DMS 273 (cell line): ENCODE data around the gene HCCS.
"Not testable (repeated sequence)": the region's sequence is repeated elsewhere in the genome, so short reads cannot be mapped to it uniquely, and the experiment has no call there.

Experiments
- DNase-seq: peaks from one replicate; lab custom pipeline; 2025; ENCODE audit not compliant: unreplicated experiment; lab: John Stamatoyannopoulos, UW

The HCCS gene

DNA sequence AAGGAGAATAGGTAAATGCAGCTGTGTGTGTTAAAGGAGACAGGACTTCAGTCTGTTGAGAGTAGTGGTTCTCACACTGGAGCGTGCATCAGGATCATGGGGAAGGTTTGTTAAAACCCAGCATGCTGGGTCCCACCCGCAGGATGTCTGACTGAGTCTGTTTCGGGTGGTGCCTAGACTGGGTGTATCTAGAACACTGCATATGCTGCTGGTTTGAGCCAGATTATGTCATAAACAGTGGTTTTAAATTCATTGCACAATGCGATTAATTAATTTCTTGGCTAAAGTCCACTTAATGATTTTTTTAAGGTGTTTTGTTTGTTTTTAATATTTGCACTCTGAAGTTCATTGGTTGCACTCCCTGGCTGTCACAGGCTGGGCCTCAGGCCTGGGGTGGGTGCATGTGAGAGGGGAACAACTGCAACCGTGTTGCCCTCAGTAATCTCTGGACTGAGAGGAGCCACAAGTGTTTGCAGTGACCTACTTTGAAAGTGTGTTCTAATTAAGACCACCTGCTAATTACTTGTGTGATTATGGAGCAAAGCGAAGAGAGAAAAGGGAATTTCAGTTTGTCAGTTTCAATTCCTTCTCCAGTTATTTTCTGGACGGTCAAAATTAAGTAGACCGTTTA, 8.3 kb downstream of the HCCS start:
- DNase-seq: no peak

DNA sequence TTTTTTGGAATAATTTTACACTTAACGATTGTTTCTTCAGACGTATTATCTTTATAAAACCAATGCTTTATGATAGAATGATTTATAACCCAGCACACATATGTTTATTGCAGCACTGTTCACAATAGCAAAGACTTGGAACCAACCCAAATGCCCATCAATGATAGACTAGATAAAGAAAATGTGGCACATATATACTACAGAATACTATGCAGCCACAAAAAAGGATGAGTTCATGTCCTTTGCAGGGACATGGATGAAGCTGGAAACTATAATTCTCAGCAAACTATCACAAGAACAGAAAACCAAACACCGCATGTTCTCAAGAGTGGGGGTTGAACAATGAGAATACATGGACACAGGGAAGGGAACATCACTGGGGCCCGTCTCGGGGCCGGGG, 12.0 kb downstream of the HCCS start:
- DNase-seq: not testable (repeated sequence)

DNA sequence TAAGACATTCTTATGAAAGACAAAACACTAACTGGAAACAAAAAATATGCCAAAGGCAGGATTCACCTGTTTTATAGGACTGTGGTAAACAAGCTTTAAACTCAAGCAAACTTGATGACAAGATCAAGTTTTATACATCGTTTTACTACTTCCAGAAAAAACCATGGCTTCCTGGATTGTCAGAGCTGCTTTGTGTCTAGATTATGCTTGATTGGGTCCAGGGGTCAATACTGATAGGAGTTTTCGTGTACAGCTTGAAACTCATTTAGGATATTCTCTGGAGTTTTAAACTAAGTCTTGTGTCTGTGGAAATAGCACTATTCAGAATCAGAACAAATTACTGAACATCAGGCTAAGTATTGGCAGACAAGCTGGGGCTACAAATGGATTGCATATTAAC, 13.0 kb downstream of the HCCS start:
- DNase-seq: no peak

DNA sequence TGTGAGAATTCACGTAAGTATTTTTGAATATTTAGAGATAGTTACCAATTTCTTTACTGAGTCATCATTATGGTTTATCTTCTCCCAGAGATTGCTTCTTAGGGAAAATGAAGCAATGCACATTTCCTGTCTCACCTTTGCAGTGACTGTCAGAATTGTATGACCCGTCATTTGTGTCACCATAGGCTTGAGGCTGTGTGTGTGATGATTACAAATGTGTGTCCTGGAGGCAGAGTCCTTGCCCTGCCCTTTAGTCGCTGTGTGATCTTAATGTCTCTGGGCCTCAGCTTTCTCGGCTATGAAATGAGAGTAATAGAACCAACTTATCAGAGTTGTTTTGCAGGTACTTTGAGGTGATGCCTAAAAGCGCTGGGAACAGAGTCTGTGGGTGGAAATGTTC, 13.9 kb downstream of the HCCS start:
- no peak for DNase-seq

- no peak for DNase-seq
These were observed 18.5 kb downstream of the HCCS start for GRCh38 chrX:11129534-11130105.

DNA sequence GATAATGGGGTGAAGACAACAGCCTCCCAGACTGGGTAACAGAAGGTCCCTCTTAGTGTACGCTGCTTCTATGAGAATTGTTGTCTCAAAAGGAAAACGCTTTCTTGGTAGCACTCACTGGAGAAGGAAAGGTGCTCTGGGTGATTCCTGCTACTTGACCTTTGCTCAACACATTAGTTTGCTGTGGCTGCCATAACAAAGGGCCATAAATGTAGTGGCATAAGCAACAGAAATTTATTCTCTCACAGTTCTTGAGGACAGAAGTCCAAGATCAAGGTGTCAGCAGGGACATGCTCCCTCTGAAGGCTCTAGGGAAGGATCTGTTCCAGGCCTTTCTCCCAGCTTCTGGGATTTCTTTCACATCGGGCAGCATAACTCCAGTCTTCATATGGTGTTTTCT, 19.0 kb downstream of the HCCS start:
- no peak for DNase-seq

DNA sequence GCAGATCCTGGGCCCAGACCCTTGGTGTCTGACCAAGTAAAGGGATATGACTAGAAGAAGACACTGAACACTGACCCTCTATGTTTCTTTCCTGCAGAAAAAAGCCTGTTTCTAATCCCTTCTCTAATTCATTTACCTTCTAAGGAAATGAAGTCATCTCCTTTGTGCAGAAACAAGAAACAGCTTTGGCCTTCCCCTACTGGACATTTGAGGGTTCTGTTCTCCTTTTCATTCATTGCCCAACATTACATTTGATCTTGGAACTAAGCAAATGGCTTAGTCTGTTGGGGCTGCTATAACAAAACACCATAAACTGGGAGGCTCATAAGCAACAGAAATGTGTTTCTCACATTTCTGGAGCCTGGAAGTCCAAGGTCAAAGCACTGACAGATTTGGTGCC, 20.0 kb downstream of the HCCS start:
- DNase-seq: no peak

- DNase-seq: no peak
These were observed 24.5 kb downstream of the HCCS start for GRCh38 chrX:11135564-11136185.

GRCh38 chrX:11137543-11138139, 26.5 kb downstream of the HCCS start:
- peak; percentile 73 for DNase-seq

- DNase-seq: no peak
These were observed 27.6 kb downstream of the HCCS start for GRCh38 chrX:11138498-11139390.

GRCh38 chrX:11143931-11144678, 33.0 kb downstream of the HCCS start:
- peak; percentile 93 for DNase-seq

GRCh38 chrX:11146411-11146810, 35.3 kb downstream of the HCCS start:
- no peak for DNase-seq

GRCh38 chrX:11148401-11148800, 37.3 kb downstream of the HCCS start:
- no peak for DNase-seq

DNA sequence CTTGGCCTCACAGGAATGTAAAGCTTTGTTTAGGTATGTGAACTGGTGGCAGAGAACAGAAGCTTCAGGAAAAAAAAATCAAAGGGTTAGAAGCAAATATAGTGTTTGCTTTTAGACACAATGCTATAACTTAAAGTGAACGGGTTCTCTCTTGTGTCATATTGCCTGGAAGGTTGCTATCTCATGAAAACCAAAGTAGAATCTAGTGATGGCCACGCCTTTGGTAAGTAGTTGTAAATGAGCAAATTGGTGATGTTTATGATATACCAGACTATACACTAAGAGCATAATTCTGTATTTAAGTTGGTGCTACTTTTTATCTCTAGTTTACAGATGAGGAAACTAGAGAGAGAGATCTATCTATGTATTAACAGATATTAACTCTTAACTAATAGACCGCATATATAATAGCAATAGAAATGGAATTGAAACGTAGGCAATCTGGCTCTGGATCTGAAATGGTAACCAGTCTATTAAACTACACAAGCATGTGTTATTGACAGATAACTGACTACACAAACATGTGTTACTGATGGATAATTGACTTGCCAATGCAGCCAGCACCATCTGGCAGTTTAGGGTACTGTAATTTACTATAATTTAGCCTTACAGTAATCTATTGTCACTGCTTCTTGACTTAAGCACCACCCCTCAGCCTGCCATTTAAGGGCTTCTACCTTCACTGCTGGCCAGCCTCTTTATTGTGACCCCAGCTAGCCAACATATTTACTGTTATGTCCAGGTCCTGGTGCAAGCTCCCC, 40.8 kb downstream of the HCCS start:
- DNase-seq: peak; percentile 79

- DNase-seq: no peak
These were observed 48.0 kb downstream of the HCCS start for GRCh38 chrX:11159149-11159548.

GRCh38 chrX:11164433-11164832, 53.3 kb downstream of the HCCS start:
- DNase-seq: no peak

- no peak for DNase-seq
These were observed 60.8 kb downstream of the HCCS start for GRCh38 chrX:11171956-11172355.

- no peak for DNase-seq
These were observed 61.3 kb downstream of the HCCS start for GRCh38 chrX:11172415-11172814.
